GM21390 (cell line): Measurements from ENCODE around the gene CC2D2B.
"Not testable (repeated sequence)": the region's sequence is repeated elsewhere in the genome, so short reads cannot be mapped to it uniquely, and the experiment has no call there.

Experiments
- ATAC-seq: cut with Tn5 transposase; IDR thresholded peaks from one replicate; pipeline ENCODE4 v1.9.1; 2021; ENCODE audit not compliant: unreplicated experiment

CC2D2B gene

GRCh38 chr10:95905897-95906580 is 1.7 kb upstream of the CC2D2B start:
- ATAC-seq, result not testable (repeated sequence)

GRCh38 chr10:95906677-95907455 is 909 bp upstream of the CC2D2B start:
- ATAC-seq, result peak; percentile 29

GRCh38 chr10:95908450-95908849 is 675 bp downstream of the CC2D2B start:
- ATAC-seq, result no peak

GRCh38 chr10:95909561-95909960 is 1.8 kb downstream of the CC2D2B start:
- no peak for ATAC-seq

- ATAC-seq, result not testable (repeated sequence)
Measured at GRCh38 chr10:95916039-95916438, 8.3 kb downstream of the CC2D2B start.

- no peak for ATAC-seq
Measured at GRCh38 chr10:95920798-95921426, 13.1 kb downstream of the CC2D2B start.

- no peak for ATAC-seq
Measured at GRCh38 chr10:95925033-95925432, 17.3 kb downstream of the CC2D2B start.

GRCh38 chr10:95935429-95935828 is 27.7 kb downstream of the CC2D2B start:
- no peak for ATAC-seq

- no peak for ATAC-seq
Measured at GRCh38 chr10:95941115-95941514, 33.3 kb downstream of the CC2D2B start.

- no peak for ATAC-seq
Measured at GRCh38 chr10:95963202-95963990, 55.6 kb downstream of the CC2D2B start.

GRCh38 chr10:95963991-95964389 is 56.2 kb downstream of the CC2D2B start:
- no peak for ATAC-seq

GRCh38 chr10:95964756-95965155 is 57.0 kb downstream of the CC2D2B start:
- no peak for ATAC-seq

GRCh38 chr10:95976362-95977229 is 68.8 kb downstream of the CC2D2B start:
- ATAC-seq, result no peak

- ATAC-seq, result no peak
Measured at GRCh38 chr10:95982200-95982599, 74.4 kb downstream of the CC2D2B start.

GRCh38 chr10:95987685-95988426 is 80.1 kb downstream of the CC2D2B start:
- peak; percentile 98 for ATAC-seq

- ATAC-seq, result no peak
Measured at GRCh38 chr10:95988702-95989101, 80.9 kb downstream of the CC2D2B start.

- ATAC-seq, result not testable (repeated sequence)
Measured at GRCh38 chr10:95994376-95994775, 86.6 kb downstream of the CC2D2B start.

- no peak for ATAC-seq
Measured at GRCh38 chr10:95998255-95998784, 90.5 kb downstream of the CC2D2B start.

- ATAC-seq, result no peak
Measured at GRCh38 chr10:96013956-96014355, 106.2 kb downstream of the CC2D2B start.
